Esophagus squamous epithelium (tissue), 4 donors: Measurements from ENCODE around the gene NFAT5.

Experiments
- POLR2A ChIP-seq, 4 donors: fragments of 450-650 bp; IDR thresholded peaks; one replicate each; pipeline ENCODE4 v1.6.1; 2017; ENCODE audit warnings: antibody characterized with exemption in 4 of 4, mild to moderate bottlenecking in 4 of 4, moderate library complexity in 3 of 4
- TF ChIP-seq, protein P1 (sequence below), 6 experiments: fragments of 450-650 bp in 4 of 6; fragments of 200-600 bp in 2 of 6; sonication (generic) in 2 of 6; IDR thresholded peaks; one replicate each; pipeline ENCODE4 v1.5.1; 2016 to 2019; ENCODE audit warnings: antibody characterized with exemption in 6 of 6, mild to moderate bottlenecking in 4 of 6, moderate library complexity in 4 of 6

DNA sequence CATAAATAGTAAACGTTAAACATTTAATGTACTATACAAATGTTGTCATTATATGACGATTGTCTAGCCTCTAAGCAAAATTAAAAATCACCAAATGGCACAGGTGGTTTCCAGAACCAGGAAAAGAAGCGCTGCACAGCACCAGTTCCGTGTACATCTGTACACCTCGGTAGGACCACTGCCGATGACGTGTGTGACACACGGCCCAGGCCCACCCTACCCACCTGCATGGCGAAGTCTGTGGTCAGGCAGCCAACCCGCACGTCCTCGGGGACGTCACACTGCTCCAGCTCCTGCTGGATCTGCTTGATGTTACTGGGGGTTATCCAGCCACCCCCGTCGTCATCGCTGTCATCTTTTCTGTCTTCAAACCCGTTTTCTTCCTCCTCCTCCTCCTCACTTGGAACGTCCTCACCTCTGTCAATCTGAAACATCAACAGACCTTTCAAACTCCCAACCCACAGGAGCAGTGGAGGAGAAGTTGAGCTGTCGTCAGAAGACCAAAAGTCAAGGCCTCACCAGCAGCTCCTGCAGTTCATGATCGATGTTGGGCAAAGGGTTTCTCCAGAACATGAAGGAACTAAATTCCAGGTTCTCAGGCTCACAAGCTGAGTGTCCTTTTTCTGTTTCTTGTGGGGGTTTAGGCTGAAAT, 183.1 kb downstream of the NFAT5 start:
- TF ChIP-seq, protein P1, sequence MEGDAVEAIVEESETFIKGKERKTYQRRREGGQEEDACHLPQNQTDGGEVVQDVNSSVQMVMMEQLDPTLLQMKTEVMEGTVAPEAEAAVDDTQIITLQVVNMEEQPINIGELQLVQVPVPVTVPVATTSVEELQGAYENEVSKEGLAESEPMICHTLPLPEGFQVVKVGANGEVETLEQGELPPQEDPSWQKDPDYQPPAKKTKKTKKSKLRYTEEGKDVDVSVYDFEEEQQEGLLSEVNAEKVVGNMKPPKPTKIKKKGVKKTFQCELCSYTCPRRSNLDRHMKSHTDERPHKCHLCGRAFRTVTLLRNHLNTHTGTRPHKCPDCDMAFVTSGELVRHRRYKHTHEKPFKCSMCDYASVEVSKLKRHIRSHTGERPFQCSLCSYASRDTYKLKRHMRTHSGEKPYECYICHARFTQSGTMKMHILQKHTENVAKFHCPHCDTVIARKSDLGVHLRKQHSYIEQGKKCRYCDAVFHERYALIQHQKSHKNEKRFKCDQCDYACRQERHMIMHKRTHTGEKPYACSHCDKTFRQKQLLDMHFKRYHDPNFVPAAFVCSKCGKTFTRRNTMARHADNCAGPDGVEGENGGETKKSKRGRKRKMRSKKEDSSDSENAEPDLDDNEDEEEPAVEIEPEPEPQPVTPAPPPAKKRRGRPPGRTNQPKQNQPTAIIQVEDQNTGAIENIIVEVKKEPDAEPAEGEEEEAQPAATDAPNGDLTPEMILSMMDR (IDR thresholded peaks at IDR 0.05), result no peak
- no peak for TF ChIP-seq POLR2A (IDR thresholded peaks at IDR 0.05)
